Measurements from ENCODE around the gene SYNE2. TPM values are rescaled to one million over a fixed set of nuclear protein-coding genes. Genes with fewer than 3 reads are reported as not detected.

The SYNE2 gene
- total and polyA plus RNA-seq, 4 donors, result 26.9 to 208 (median 67.9) TPM

DNA sequence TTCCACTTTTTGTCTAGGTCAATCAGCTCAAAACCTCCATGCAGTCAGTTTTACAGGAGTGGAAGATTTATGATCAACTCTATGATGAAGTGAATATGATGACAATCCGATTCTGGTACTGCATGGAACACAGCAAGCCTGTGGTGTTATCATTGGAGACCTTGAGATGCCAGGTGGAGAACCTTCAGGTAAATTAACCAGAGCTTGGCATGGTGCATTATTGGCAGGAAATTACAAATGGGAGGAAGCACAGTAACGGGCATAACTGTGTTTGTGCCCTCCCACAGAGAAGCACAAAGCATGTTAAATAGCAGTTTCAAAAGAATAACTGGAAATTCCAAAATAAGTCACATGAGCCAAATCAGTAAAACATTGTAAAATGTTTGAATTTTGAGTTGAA, 305.8 kb downstream of the SYNE2 start:
- no peak overlapping the region for H3K27ac ChIP-seq (ENCODE audit: low read depth in 1 of 2, low read length in 1 of 2)
- no peak overlapping the region for H3K9ac ChIP-seq (ENCODE audit: insufficient read depth in 1 of 2, low read length in 2 of 2)
- H3K4me3 ChIP-seq, result no peak overlapping the region
- H3K27me3 ChIP-seq (ENCODE audit: control insufficient read depth in 3 of 3, insufficient read depth in 3 of 3, low read length in 2 of 3), result no peaks in the 10 kb centered on the region
- H3K9me3 ChIP-seq (ENCODE audit: control insufficient read depth in 4 of 4, insufficient read depth in 3 of 4, low read length in 3 of 4), result peaks cover 0 to 2% (median 0%) of the 10 kb centered on the region in 4 donors
- DNase-seq (no peak), ATAC-seq (ENCODE audit: insufficient read depth, low FRiP score) (no peak)
- WGBS, 2 donors, result 77 to 86% methylated on average over 2 of the region's 2 CpGs
- peaks cover 6 to 21% (median 18%) of the 10 kb centered on the region in 4 donors for H3K36me3 ChIP-seq (ENCODE audit: control insufficient read depth in 4 of 4, insufficient read depth in 4 of 4, low read length in 4 of 4)
- TF ChIP-seq, protein P1, sequence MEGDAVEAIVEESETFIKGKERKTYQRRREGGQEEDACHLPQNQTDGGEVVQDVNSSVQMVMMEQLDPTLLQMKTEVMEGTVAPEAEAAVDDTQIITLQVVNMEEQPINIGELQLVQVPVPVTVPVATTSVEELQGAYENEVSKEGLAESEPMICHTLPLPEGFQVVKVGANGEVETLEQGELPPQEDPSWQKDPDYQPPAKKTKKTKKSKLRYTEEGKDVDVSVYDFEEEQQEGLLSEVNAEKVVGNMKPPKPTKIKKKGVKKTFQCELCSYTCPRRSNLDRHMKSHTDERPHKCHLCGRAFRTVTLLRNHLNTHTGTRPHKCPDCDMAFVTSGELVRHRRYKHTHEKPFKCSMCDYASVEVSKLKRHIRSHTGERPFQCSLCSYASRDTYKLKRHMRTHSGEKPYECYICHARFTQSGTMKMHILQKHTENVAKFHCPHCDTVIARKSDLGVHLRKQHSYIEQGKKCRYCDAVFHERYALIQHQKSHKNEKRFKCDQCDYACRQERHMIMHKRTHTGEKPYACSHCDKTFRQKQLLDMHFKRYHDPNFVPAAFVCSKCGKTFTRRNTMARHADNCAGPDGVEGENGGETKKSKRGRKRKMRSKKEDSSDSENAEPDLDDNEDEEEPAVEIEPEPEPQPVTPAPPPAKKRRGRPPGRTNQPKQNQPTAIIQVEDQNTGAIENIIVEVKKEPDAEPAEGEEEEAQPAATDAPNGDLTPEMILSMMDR (IDR thresholded peaks at IDR 0.05; ENCODE audit: control extremely low read depth, extremely low read depth), result no peak
- H3K4me1 ChIP-seq (ENCODE audit: control insufficient read depth in 5 of 5, insufficient read depth in 5 of 5, low read length in 5 of 5), result no peaks in the 10 kb centered on the region

DNA sequence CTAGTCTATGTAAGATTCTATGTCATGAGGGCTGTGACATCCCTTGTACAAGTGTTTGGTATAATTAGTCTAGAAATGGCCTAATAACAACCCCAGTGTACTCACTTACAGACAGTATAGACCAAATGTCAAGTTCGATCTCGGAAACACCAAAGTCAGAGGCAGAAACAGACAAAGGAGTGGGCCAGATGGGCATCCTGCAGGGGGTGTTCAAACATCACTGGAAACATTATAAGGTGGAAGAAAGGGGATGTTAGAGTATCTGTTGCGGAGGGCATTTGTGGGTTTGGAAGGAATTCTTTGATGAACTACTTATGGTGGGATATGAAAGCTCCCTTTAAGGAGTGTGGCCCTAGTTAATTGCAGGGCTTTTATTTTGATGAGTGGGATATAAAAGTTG, 306.8 kb downstream of the SYNE2 start:
- TF ChIP-seq, protein P1 (IDR thresholded peaks at IDR 0.05; ENCODE audit: control extremely low read depth, extremely low read depth), result no peak
- H3K9ac ChIP-seq (ENCODE audit: insufficient read depth in 1 of 2, low read length in 2 of 2), result no peak overlapping the region
- 93% methylated on average over 3 of the region's 3 CpGs for WGBS, 2 donors
- H3K4me1 ChIP-seq (ENCODE audit: control insufficient read depth in 5 of 5, insufficient read depth in 5 of 5, low read length in 5 of 5), result no peaks in the 10 kb centered on the region
- H3K27ac ChIP-seq (ENCODE audit: low read depth in 1 of 2, low read length in 1 of 2), result no peak overlapping the region
- peaks cover 6 to 24% (median 17%) of the 10 kb centered on the region in 4 donors for H3K36me3 ChIP-seq (ENCODE audit: control insufficient read depth in 4 of 4, insufficient read depth in 4 of 4, low read length in 4 of 4)
- peaks cover 0 to 2% (median 0%) of the 10 kb centered on the region in 4 donors for H3K9me3 ChIP-seq (ENCODE audit: control insufficient read depth in 4 of 4, insufficient read depth in 3 of 4, low read length in 3 of 4)
- DNase-seq (no peak), ATAC-seq (ENCODE audit: insufficient read depth, low FRiP score) (no peak)
- H3K27me3 ChIP-seq (ENCODE audit: control insufficient read depth in 3 of 3, insufficient read depth in 3 of 3, low read length in 2 of 3), result no peaks in the 10 kb centered on the region
- H3K4me3 ChIP-seq, result no peak overlapping the region

DNA sequence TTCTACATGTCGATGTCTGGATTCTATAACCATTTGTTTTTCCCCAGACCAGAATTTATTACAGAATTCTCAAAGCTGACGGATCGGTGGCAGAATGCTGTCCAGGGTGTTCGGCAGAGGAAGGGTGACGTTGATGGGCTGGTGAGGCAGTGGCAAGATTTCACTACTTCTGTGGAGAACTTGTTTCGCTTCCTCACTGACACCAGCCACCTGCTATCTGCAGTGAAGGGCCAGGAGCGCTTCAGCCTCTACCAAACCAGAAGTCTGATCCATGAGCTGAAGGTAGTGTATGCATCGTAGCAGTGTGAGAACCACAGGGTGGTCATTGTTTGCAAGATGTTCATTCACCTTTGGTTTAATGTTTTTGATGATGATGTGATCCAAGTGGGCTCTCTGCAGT, 317.4 kb downstream of the SYNE2 start:
- no peak overlapping the region for H3K27ac ChIP-seq (ENCODE audit: low read depth in 1 of 2, low read length in 1 of 2)
- no peaks in the 10 kb centered on the region for H3K4me1 ChIP-seq (ENCODE audit: control insufficient read depth in 5 of 5, insufficient read depth in 5 of 5, low read length in 5 of 5)
- TF ChIP-seq, protein P1 (IDR thresholded peaks at IDR 0.05; ENCODE audit: control extremely low read depth, extremely low read depth), result no peak
- H3K9ac ChIP-seq (ENCODE audit: insufficient read depth in 1 of 2, low read length in 2 of 2), result no peak overlapping the region
- H3K4me3 ChIP-seq, result no peak overlapping the region
- ATAC-seq (ENCODE audit: insufficient read depth, low FRiP score) (no peak), DNase-seq (no peak)
- H3K27me3 ChIP-seq (ENCODE audit: control insufficient read depth in 3 of 3, insufficient read depth in 3 of 3, low read length in 2 of 3), result no peaks in the 10 kb centered on the region
- peaks cover 8 to 40% (median 19%) of the 10 kb centered on the region in 4 donors for H3K36me3 ChIP-seq (ENCODE audit: control insufficient read depth in 4 of 4, insufficient read depth in 4 of 4, low read length in 4 of 4)
- no peaks in the 10 kb centered on the region for H3K9me3 ChIP-seq (ENCODE audit: control insufficient read depth in 4 of 4, insufficient read depth in 3 of 4, low read length in 3 of 4)
- WGBS, 2 donors, result 95 to 96% methylated on average over 8 of the region's 8 CpGs

All from lung (tissue), 12 donors.